ENCODE results near the gene UAP1L1.
A peak's percentile ranks its signal among the peaks of the same experiment; 100 is the strongest.

Gene UAP1L1

GRCh38 chr9:137041124-137041523 is 36.2 kb upstream of the UAP1L1 start:
- TF ChIP-seq, protein P1, sequence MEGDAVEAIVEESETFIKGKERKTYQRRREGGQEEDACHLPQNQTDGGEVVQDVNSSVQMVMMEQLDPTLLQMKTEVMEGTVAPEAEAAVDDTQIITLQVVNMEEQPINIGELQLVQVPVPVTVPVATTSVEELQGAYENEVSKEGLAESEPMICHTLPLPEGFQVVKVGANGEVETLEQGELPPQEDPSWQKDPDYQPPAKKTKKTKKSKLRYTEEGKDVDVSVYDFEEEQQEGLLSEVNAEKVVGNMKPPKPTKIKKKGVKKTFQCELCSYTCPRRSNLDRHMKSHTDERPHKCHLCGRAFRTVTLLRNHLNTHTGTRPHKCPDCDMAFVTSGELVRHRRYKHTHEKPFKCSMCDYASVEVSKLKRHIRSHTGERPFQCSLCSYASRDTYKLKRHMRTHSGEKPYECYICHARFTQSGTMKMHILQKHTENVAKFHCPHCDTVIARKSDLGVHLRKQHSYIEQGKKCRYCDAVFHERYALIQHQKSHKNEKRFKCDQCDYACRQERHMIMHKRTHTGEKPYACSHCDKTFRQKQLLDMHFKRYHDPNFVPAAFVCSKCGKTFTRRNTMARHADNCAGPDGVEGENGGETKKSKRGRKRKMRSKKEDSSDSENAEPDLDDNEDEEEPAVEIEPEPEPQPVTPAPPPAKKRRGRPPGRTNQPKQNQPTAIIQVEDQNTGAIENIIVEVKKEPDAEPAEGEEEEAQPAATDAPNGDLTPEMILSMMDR (IDR thresholded peaks at IDR 0.05; ENCODE audit: low read depth, low read length, missing control alignments), result no peak
- H3K4me3 ChIP-seq (ENCODE audit: low read depth, low read length), result no peak overlapping the region
- DNase-seq (ENCODE audit: low read depth), result no peak
- in situ Hi-C loops (cut with HindIII; ENCODE audit: low sequenced_read_pairs), result loop anchor here (25.0 kb wide), 1 partner anchor 254 kb away; the partner anchor contains the start of genes CCDC183 and TMEM141

DNA sequence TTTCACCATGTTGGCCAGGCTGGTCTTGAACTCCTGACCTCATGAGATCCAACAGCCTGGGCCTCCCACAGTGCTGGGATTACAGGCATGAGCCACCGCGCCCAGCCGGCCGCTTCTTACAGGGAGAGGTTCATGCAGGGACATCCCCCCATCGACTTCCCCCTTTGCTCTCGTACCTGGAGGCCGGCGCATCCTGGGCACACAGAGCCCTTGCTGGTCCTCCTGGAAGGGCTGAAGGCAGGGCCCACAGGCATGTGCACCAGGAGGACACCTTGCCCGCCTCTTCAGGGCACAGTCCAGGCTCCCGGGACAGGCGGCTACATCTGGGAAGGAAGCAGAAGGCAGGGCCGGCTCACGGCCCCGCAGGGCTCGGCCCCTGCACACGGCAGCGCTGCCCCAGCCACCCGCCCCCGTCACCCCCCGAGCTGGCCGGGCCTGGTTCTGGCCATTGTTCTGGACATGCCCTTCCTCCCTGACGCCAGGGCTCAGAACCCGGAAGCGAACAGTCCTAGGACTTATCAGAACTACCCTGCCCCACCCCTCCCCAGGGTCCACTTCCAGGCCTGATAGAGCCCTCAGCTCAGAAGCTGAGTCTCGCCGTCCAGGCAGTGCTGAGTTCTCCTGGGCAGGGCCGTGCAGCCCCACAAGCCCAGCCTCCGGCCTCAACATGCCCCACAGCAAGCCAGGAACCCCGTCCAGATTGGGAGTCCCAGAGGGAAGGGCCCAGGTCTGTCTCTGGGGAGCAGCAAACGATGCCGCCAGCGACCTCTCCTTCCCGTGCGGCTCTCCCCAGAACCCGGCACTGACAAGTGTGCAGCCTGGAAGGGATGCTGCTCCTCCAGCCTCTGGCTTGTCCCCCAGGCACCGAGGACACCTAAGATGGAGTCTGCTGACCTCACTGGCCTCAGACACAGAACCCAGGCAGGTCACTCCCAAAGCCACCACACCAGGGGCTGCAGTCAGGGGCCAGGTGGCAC is 34.3 kb upstream of the UAP1L1 start:
- TF ChIP-seq, protein P1 (IDR thresholded peaks at IDR 0.05; ENCODE audit: low read depth, low read length, missing control alignments), result no peak
- H3K4me3 ChIP-seq (ENCODE audit: low read depth, low read length), result no peak overlapping the region
- in situ Hi-C loops (cut with HindIII; ENCODE audit: low sequenced_read_pairs), result loop anchor here (25.0 kb wide), 1 partner anchor 256 kb away; the partner anchor contains the start of genes CCDC183 and TMEM141
- DNase-seq (ENCODE audit: low read depth), result no peak

DNA sequence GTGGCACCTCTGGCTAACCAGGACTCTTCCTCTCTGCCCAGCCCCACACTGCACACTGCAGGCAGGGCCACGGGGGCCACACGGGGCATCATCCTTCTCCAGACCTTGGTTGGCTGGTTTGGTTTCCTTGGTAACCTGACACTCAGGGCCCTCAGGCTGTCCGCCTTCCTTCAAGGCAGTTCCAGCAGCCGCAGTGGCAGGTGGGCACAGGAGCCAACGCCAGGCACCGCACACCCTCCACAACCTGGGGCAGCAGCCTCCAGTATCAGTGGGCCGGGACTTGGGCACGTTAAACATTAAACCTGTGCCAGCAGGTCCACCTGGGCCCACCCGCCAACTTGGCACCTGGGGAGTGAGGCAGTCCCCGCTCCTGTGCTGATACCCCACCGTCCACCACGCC is 33.3 kb upstream of the UAP1L1 start:
- DNase-seq (ENCODE audit: low read depth), result no peak
- H3K4me3 ChIP-seq (ENCODE audit: low read depth, low read length), result no peak overlapping the region
- in situ Hi-C loops (cut with HindIII; ENCODE audit: low sequenced_read_pairs), result loop anchor here (25.0 kb wide), 1 partner anchor 257 kb away; the partner anchor contains the start of genes CCDC183 and TMEM141
- TF ChIP-seq, protein P1 (IDR thresholded peaks at IDR 0.05; ENCODE audit: low read depth, low read length, missing control alignments), result no peak

DNA sequence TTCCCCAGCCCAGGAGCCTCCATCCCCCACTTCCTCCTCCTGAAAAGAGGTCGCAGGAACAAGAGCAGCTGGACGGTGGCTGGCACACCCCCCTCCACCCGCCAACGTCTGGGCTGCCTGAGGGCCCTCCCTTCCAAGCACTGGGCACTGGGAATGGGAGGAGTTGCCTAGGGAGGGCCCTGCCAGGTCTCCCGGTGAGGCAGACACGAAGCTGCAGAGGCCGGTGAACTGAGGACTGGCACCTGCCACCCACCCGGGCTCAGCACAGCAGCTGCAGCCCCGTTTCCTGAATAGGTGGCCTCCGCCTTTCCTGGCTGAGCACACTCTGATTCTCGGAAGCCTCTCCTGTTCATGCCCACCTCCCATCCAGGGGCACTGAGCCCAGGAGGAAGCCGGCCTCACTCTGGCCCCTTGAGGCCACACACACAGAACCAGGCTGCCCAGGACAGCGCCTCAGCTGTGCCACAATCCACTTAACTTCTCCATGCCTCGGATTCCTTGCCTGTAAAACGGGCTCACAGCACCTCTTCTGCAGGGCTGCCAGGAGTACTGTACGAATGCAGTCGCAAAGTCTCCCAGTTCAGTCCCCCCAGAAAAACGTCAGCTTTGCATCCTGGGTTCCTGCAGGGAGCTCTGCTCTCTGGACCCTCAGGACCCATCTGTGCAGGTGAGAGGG is 32.7 kb upstream of the UAP1L1 start:
- in situ Hi-C loops (cut with HindIII; ENCODE audit: low sequenced_read_pairs), result loop anchor here (25.0 kb wide), 1 partner anchor 257 kb away; the partner anchor contains the start of genes CCDC183 and TMEM141
- TF ChIP-seq, protein P1 (IDR thresholded peaks at IDR 0.05; ENCODE audit: low read depth, low read length, missing control alignments), result no peak
- H3K4me3 ChIP-seq (ENCODE audit: low read depth, low read length), result peak overlapping the region; percentile 52
- DNase-seq (ENCODE audit: low read depth), result no peak

DNA sequence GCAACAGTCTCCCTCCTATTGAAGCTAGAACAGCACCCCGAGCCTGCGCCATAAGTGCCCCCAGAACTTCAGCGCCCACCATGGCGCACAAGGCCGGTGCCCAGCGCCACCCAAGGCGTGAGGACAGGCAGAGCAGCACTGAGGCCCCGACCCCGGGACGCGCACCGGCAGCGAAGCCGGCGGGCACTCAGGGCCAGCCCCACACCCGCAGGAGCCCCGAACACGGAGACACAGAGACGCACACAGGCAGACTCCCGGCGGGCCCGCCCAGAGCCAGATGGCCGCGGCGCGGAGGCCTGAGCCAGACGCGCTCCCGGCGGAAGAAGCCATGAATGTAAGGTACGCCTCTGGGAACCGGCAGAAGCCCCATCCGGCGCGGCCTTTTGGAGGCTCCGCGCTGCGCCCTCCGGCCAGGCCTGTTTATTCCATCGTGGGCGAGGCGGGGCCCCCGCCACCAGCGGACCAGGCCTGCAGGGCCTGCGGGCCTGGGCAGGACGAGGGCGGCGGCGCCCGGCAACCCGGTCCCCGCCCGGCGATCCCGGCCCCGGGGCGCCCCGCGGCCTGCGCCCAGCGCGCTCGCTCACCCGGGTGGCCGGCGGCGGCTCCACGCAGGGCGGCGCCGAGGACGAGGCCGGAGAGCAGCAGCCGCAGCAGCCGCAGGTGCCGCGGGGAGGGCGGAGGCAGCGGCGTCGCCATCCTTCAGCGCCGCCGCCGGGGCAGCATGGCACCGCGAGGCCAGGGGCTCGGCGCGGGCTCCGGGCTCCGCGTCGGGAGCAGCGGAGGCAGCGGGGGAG is 31.8 kb upstream of the UAP1L1 start:
- TF ChIP-seq, protein P1 (IDR thresholded peaks at IDR 0.05; ENCODE audit: low read depth, low read length, missing control alignments), result no peak
- DNase-seq (ENCODE audit: low read depth), result no peak
- peak overlapping the region; percentile 52 for H3K4me3 ChIP-seq (ENCODE audit: low read depth, low read length)
- in situ Hi-C loops (cut with HindIII; ENCODE audit: low sequenced_read_pairs), result loop anchor here (25.0 kb wide), 1 partner anchor 258 kb away; the partner anchor contains the start of genes CCDC183 and TMEM141
